Urothelium cell line (cell line): ENCODE data around the gene NCF2.

ENCODE experiments used
- DNase-seq: peaks from one replicate; pipeline ENCODE4 v3.0.0; 2011; ENCODE audit warnings: low spot score, mixed read lengths
- FAIRE-seq: peaks from 2 replicates; lab custom pipeline; 2011; peaks lifted over from hg19 to GRCh38; lab: Jason Lieb, UNC

NCF2 gene

GRCh38 chr1:183554577-183554976 is 35.7 kb downstream of the NCF2 start:
- no peak for DNase-seq
- FAIRE-seq: no peak

DNA sequence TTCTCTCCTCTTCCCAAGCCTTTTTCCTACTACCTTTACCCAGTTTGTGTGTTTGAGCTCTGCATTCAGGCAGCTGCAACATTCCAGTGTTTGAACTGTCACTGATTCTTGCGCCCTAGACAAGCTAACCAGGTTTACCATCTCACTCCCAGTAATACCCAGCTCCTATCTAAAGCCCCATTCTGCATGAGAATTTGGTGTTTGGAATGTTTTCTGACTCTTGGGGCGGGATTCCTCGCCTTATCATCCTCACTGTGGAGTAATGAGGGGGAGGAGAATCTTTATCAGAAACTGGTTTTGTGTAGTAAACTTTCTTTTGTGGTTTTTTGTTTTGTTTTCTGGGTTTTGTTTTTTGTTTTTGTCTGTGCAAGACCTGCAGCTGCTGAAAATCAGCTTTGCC is 36.5 kb downstream of the NCF2 start:
- DNase-seq (no peak), FAIRE-seq (no peak)

DNA sequence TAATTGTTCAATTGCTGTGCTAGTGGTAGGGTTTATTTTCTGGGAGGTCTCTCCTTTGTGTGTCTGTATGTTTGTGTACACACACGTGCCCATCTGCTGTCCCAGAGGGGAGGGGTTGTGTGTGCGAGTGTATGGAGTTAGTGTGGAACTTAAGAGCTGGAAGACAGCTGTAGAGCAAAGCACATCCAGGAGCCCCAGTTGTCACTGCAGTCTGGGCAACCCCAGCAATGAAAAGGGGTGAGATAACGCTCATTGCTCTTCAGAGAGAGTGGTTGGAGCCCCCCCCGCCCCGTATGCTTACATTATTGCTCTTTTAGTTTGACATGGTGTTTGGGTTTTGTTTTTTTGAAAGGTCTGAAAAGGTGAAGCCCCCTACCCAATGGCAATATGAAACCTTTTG is 36.9 kb downstream of the NCF2 start:
- FAIRE-seq: no peak
- DNase-seq: no peak

- FAIRE-seq: no peak
- DNase-seq: no peak
Measured at GRCh38 chr1:183552891-183553290, 37.4 kb downstream of the NCF2 start.

GRCh38 chr1:183552441-183552840 is 37.8 kb downstream of the NCF2 start:
- DNase-seq (no peak), FAIRE-seq (no peak)

- FAIRE-seq (no peak), DNase-seq (no peak)
Measured at GRCh38 chr1:183551924-183552323, 38.3 kb downstream of the NCF2 start.

DNA sequence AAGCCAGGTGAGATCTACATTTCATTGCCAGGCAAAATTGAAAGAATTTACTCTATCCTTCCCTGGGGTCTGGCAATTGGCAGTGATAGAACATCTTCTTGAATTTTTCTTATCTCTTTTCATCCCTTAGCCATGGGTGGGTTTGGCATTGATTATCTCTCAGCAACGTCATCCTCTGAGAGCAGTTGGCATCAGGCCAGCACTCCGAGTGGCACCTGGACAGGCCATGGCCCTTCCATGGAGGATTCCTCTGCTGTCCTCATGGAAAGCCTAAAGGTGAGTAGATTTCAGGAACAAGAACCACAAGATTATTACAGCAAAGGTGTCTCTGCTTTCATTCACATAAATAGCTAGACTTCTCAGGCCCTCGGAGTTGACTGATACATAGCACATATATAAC is 39.3 kb downstream of the NCF2 start:
- FAIRE-seq: no peak

GRCh38 chr1:183548116-183548515 is 42.1 kb downstream of the NCF2 start:
- FAIRE-seq: no peak

More for the DNA sequence above, 39.3 kb downstream of the NCF2 start:
- DNase-seq: no peak

DNA sequence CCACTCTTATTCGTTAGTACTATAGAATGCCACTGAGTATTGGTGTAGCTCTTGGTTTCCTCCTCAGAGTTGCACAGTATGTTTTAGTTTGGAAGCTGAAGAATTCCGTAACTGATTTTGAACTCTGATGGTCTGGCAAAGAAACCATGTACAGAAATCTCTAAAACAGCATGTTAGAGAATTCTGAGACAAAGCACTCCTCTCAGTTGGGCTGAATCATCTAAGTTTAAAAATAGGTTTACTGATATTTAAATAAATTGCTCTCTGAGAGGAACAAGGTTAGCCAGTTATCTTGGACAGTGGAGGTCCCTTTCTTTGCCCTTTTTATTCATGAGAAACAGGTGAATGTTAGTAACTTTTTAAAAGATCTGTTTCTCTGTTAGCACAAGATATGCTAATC is 43.8 kb downstream of the NCF2 start:
- no peak for FAIRE-seq
- no peak for DNase-seq

More at GRCh38 chr1:183548116-183548515, 42.1 kb downstream of the NCF2 start:
- DNase-seq: no peak

- FAIRE-seq (no peak), DNase-seq (no peak)
Measured at GRCh38 chr1:183544598-183545297, 45.5 kb downstream of the NCF2 start.

DNA sequence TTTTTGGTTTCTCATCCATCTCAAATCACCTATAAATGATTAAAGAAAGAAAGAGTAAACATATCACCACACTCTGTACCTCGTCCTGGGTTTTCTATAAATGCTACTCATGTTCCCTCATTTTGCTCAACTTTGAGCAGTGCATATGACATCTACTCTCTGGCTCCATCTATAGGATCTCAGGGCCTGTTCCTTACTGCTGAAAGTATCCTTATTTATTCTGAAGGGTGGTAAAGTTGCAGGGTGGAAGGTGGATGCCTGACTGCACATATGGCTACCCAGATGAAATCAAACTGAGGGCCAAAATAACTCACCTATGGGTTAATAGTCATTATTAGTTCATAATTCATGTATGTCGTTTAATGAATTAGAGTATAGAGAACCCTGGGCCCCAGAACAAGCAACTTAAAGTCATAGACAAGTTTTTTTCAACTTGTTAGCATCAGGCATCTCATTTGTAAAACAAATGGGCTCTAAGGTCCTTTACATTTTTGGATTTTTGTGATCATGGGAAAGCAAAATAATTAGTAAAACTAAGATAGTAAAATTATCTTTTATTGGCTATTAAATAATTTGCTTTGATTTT is 46.5 kb downstream of the NCF2 start:
- DNase-seq (peak; percentile 32), FAIRE-seq (no peak)

DNA sequence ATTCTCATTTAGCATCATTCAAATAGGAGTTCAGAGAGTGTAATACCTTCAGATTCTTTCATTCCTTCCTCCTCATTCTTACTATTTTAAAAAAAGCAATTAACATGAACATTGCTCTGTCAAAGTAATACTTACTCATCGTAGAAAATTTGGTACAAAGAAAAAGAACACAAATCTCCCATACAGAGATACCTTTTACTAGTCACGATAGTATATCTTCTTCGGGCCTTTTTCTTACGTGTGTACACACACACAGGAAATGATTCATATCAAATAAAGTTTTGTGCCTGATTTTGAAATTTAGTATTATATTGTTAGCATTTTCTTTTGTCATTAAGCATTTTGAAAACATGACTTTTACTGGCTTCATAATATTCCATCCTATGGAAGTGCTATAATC is 52.9 kb downstream of the NCF2 start:
- no peak for FAIRE-seq

DNA sequence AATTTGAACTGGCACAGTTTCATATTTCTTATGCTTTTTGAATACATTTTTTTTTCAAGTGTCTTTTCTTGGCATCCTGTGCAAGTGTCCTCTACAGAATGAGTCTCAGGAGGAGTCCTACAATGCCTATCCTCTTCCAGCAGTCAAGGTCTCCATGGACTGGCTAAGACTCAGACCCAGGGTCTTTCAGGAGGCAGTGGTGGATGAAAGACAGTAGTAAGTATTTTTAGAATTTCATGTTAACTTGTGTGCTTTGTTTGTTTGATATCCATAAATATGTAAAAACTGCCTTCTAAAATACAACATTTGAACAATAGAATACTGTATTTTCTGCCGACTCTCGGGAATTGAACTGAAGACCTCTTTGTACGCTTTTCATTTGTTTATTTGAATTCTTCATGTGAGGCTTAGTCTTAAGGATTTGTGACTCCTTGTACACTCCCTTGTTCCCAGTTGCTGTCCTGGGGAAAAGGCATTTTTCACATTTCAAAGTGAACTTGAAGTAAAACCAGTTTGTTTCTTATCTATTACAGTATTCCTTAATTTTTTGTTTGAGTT is 56.6 kb downstream of the NCF2 start:
- DNase-seq: no peak
- no peak for FAIRE-seq

More for the DNA sequence above, 52.9 kb downstream of the NCF2 start:
- DNase-seq: no peak

GRCh38 chr1:183528577-183528976 is 61.7 kb downstream of the NCF2 start:
- FAIRE-seq: no peak
- DNase-seq: no peak

GRCh38 chr1:183522104-183522503 is 68.2 kb downstream of the NCF2 start:
- FAIRE-seq: no peak
- no peak for DNase-seq

GRCh38 chr1:183520379-183520778 is 69.9 kb downstream of the NCF2 start:
- DNase-seq (no peak), FAIRE-seq (no peak)

GRCh38 chr1:183517401-183517800 is 72.9 kb downstream of the NCF2 start:
- FAIRE-seq (no peak), DNase-seq (no peak)

DNA sequence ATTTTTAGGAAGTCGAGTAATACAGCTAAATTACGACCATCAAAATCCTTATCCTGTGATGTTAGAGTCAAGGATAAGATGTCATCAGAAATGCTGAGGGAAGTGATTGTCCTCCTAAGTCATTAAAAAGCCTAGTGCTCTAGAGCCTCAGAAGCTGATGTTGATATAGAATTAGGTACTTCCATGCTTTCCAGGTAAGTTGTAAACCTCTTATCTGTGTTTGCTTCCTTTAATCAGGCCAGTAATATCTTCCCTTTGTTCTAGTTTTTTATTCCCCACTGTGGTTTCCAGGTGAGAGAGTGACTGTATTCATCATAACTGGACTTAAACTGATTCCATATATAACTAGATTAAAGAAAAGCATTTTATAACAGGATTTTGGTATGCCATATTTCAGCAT is 73.5 kb downstream of the NCF2 start:
- no peak for FAIRE-seq

GRCh38 chr1:183515002-183515689 is 75.1 kb downstream of the NCF2 start:
- DNase-seq: no peak
- FAIRE-seq: no peak

More for the DNA sequence above, 73.5 kb downstream of the NCF2 start:
- no peak for DNase-seq

- FAIRE-seq: no peak
- no peak for DNase-seq
Measured at GRCh38 chr1:183514235-183514634, 76.0 kb downstream of the NCF2 start.

GRCh38 chr1:183512450-183512849 is 77.8 kb downstream of the NCF2 start:
- DNase-seq (no peak), FAIRE-seq (no peak)

GRCh38 chr1:183508694-183509093 is 81.6 kb downstream of the NCF2 start:
- FAIRE-seq: no peak
- no peak for DNase-seq
